NT2/D1 (cell line): Measurements from ENCODE around the gene SKIC2.
"Not testable (repeated sequence)": the region's sequence is repeated elsewhere in the genome, so short reads cannot be mapped to it uniquely, and the experiment has no call there.

ENCODE experiments used
- SUZ12 ChIP-seq: IDR thresholded peaks from 2 replicates; pipeline ENCODE4 v1.6.1; 2011; ENCODE audit not compliant: insufficient read length, insufficient read depth; ENCODE audit errors: extremely low read depth
- YY1 ChIP-seq: IDR thresholded peaks from 2 replicates; pipeline ENCODE4 v1.6.1; 2011; ENCODE audit not compliant: insufficient read length, insufficient read depth

- TF ChIP-seq YY1, SUZ12: not testable (repeated sequence)
These were observed 49.7 kb upstream of the SKIC2 start for GRCh38 chr6:31909298-31909697.
